Amygdala (tissue), 56 donors: ENCODE results near the gene KRTAP5-6.
A peak's percentile ranks its signal among the peaks of the same experiment; 100 is the strongest.
"Not testable (repeated sequence)": the region's sequence is repeated elsewhere in the genome, so short reads cannot be mapped to it uniquely, and the experiment has no call there.

ENCODE experiments used
- DNase-seq, 56 donors: peaks; one replicate each; lab custom pipeline; 2025; lab: John Stamatoyannopoulos, UW

The KRTAP5-6 gene

DNA sequence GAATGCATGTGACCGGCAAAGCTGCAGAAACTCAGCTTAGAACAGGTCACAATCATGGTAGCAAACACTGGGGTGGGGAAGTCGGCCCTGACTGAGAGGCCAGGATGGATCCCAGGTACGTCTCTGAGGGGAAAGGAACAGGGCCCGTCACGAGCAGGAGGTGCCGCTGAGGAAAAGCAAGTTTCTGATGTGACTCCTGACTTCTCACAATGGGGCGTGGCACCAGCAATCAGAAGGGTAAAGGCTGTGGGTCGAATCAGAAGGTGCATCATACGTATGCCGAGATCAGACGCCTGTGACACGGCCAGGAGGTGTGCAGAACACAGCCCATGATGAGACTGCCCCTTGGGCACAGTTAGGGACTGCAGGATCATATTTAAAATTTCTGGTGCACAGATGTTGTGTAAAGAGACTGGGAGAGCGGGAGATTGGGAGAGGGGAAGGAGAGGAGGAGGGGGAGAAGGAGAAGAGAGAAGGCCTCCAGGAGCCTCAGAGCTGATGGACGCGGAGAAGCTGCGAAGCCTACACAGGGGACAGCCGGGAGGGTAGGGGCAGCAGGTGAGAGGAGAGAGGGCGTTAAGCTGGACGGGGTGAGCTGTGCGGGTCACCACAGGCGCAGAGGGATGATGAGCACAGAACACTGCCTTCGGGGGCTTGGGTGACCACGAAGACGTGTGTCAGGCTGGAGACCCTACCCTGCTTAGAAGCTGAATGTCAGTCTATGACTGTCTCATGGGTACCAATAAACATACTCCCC, 36.7 kb upstream of the KRTAP5-6 start:
- DNase-seq, result no peak

GRCh38 chr11:1661454-1662269, 35.3 kb upstream of the KRTAP5-6 start:
- DNase-seq, result not testable (repeated sequence)

GRCh38 chr11:1662699-1663283, 34.2 kb upstream of the KRTAP5-6 start:
- DNase-seq, result not testable (repeated sequence)

DNA sequence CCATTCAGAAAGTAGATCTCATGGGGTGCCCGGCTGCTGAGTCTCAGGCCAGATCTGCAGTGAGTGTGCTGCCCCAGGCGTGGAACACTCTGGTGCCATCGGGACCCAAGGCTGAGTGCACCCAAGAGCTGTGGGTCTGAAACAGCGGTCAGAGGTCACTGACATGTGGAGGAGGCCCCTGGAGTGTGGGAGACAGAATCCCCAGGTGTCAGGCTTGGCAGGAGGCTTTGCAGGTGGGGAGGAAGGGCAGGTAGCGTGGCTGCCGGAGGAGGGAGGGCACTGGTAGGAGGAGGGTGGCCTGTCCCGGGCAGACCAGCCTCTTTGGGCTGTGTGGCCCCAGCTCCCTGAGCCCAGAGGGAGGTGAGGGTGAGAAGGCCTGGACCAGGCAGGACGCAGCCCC, 31.7 kb upstream of the KRTAP5-6 start:
- DNase-seq, result no peak

DNA sequence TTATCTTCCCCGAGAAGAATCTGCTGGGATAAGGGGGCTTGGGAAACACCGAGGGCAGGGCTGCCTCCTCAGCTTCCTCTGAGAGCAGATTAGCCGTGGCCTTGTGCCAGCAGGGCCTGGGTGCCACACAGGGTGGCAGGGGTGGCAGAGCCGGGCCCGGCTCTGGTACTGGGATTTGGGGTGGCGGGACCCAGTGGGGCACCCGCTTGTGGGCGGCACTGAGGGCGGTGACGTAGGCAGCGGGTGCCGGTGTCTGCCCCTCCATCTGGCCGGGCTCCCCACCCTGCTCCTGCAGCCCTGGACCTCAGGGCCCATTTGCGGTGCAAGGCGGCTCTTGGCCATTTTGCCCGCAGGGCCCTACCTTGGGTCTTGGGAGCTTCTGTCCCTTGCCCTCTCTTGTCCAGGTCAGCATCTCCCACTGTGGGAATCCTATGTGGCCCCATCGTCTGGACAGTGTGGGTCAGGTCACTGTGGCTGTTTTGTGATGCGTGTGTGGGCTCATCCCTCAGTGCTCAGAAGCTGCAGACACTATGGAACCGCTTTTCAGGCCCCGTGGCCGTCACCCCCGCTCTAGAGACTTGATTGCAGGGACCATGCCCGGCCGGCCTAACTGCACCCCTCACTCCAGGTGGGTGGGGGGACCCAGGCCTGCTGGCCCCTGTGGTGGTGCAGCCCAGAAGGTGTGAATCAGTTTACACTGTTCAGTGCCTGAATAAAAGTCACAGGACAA, 29.7 kb upstream of the KRTAP5-6 start:
- DNase-seq, result no peak

DNA sequence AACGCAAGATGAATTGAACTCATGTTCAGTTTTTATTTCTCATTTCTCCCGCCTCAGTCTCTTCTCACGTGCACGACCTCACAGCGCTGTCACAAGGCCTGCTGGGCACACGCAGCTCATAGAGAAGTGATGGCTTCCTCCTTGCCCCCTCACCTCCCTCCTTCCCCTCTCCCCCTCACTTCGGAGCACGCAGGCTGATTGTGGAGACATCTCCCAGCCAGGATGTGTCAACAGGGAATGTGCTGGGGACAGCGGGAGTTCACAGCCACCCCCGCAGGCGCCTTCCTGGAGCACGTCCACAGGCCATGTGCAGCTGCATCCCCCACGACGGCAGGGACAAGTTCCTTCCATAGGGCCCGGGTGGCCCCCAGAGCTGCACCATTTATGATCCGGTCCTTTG, 29.1 kb upstream of the KRTAP5-6 start:
- no peak for DNase-seq

GRCh38 chr11:1668911-1669473, 28.0 kb upstream of the KRTAP5-6 start:
- DNase-seq, result no peak

DNA sequence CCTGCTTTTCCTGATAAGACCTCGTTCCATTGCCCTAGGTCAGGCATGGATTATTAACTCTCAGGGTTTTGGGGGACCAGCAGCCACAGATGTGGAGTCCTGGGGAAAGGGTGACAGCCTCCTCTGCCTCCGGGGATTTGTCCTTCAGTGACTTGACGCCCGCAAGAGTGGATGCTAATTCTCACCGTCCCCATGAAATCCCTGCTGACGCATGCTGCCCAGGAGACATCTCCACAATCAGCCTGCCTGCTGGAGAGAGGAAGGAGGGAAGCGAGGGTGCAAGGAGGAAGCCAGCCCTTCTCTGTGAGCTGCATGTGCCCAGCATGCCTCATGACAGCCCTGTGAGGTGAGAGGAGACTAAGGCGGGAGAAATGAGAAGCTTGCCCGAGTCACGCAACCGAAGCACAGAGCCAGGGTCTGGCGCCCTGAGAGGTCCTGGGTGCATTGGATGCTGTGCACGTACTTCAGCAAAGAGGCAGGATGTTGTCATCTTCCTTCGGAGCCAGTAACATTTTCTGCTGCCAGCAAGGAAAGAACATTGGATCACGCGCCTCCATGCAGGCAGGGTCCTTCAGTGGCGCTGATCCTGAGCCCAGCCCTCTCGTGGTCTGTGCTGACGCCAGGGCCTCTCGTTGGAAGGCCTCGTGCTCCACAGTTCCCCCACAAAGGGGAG, 27.3 kb upstream of the KRTAP5-6 start:
- DNase-seq, result peak in 15 of 56 donors; percentile 9 to 70 (median 29)

GRCh38 chr11:1670457-1670856, 26.5 kb upstream of the KRTAP5-6 start:
- DNase-seq, result peak in 1 of 56 donors; percentile 40

GRCh38 chr11:1670905-1671371, 26.1 kb upstream of the KRTAP5-6 start:
- DNase-seq, result no peak

- DNase-seq, result no peak
These were observed 25.3 kb upstream of the KRTAP5-6 start for GRCh38 chr11:1671658-1672057.

DNA sequence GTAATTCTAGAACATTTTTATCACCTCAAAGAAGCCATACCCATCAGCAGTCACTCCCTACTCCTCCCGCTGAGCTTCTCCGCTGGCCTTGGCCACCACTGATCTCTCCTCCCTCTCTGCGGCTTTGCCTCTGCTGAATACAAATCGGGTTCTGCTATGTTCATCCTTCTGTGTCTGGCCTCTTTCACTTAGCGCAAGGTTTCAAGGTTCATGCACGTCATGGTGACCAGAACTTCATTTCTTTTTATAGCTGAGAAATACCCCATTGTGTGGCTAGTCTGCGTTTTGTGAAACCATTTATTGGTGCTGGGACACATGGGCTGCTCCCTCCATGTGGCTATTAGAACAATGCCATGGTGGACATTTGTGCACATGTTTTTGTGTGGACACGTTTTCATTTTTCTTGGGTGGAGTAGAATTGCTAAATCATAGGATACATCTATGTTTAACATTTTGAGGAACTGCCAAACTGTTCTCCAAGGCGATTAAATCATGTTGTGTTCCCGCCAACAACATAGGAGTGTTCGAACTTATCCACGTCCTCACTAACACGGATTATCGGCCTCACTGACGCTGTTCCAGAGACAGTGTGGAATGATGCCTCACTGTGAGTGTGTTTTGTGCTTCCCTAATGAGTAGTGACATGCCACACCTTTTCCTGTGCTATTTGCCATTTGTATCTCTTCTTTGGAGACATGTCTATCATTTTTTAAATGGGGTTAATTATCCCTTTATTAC, 24.2 kb upstream of the KRTAP5-6 start:
- no peak for DNase-seq

- DNase-seq, result no peak
These were observed 23.4 kb upstream of the KRTAP5-6 start for GRCh38 chr11:1673446-1674172.

- no peak for DNase-seq
These were observed 22.5 kb upstream of the KRTAP5-6 start for GRCh38 chr11:1674173-1675131.

DNA sequence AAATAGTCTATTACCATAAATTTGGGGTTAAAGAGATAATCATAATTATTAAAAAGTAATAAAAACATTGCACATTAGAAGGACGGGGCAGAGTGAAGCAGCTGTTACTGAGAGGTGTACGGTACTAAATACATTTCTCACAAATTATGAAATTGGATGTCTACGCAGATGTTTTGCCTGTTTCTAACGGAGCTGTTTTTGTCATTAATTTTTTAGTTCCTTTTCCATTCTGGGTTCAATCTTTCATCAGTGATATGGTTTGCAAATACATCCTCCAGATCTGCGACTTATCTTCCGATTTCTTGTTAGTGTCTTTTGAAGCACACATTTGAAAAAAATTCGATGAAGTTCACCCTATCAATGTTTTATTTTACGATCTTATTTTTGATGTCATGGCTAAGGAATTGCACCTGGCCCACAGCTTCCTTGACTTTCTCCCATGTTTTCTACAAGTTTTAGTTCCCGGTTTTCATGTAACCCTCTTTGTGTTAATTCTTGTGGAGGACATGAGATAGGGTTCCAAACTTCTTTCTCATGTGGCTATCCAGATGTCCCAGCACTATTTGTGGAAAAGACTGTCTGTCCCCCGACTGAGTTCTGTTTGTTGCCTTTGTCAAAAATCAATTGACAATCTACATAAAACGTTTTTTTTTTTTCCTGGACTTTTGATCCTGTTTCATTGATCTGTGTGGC, 21.3 kb upstream of the KRTAP5-6 start:
- DNase-seq, result no peak

GRCh38 chr11:1676229-1676740, 20.7 kb upstream of the KRTAP5-6 start:
- DNase-seq, result no peak
